Suprapubic skin (tissue), 4 donors: Measurements from ENCODE around the gene PA2G4. TPM values are rescaled to one million over a fixed set of nuclear protein-coding genes. Genes with fewer than 3 reads are reported as not detected.

Source experiments
- DNase-seq, 2 donors: peaks; one replicate each; pipeline ENCODE4 v3.0.0-alpha.2; 2019; ENCODE audit warnings: low spot score in 2 of 2
- H3K27ac ChIP-seq: fragments of 200-600 bp; sonication (generic); one replicate; pipeline ENCODE4 v1.5.1; 2019
- H3K27me3 ChIP-seq: fragments of 200-600 bp; sonication (generic); one replicate; pipeline ENCODE4 v1.5.1; 2019
- H3K36me3 ChIP-seq: fragments of 200-600 bp; sonication (generic); one replicate; pipeline ENCODE4 v1.5.1; 2019
- H3K4me1 ChIP-seq: fragments of 200-600 bp; sonication (generic); one replicate; pipeline ENCODE4 v1.5.1; 2019
- H3K4me3 ChIP-seq: fragments of 200-600 bp; sonication (generic); one replicate; pipeline ENCODE4 v1.5.1; 2019; ENCODE audit warnings: mild to moderate bottlenecking
- H3K9me3 ChIP-seq: fragments of 200-600 bp; sonication (generic); one replicate; pipeline ENCODE4 v1.5.1; 2019
- EP300 ChIP-seq: sonication (generic); formaldehyde crosslinking; IDR thresholded peaks from one replicate; pipeline ENCODE4 v1.6.1; 2017; ENCODE audit warnings: antibody characterized with exemption
- POLR2A ChIP-seq, 2 donors: fragments of 450-650 bp; IDR thresholded peaks; one replicate each; pipeline ENCODE4 v1.6.1; 2017; ENCODE audit warnings: antibody characterized with exemption in 2 of 2, mild to moderate bottlenecking in 2 of 2, moderate library complexity in 2 of 2
- POLR2AphosphoS5 ChIP-seq, 3 donors: sonication (generic); formaldehyde crosslinking; IDR thresholded peaks; one replicate each; pipeline ENCODE4 v1.6.1; 2017; ENCODE audit warnings: antibody characterized with exemption in 3 of 3
- WGBS: methylation state at CpG from one replicate; pipeline ENCODE4 v1.1.5; 2018; 5-methylcytosine and 5-hydroxymethylcytosine counted together
- total RNA-seq, 4 donors: library from RNA; depleted of rRNA; stranded (reverse); fragments of >200 nt; gene quantifications; one replicate each; pipeline ENCODE4 v1.1.0, GENCODE V29; 2016
- TF ChIP-seq, protein P1 (sequence below), 2 donors: fragments of 200-600 bp in 1 of 2; fragments of 450-650 bp in 1 of 2; sonication (generic) in 1 of 2; IDR thresholded peaks; one replicate each; pipeline ENCODE4 v1.5.1; 2016 to 2019; ENCODE audit warnings: antibody characterized with exemption in 2 of 2, mild to moderate bottlenecking in 1 of 2, moderate library complexity in 1 of 2

Gene PA2G4
- total RNA-seq, 4 donors from 2014 or later: 103 to 153 (median 117) TPM

DNA sequence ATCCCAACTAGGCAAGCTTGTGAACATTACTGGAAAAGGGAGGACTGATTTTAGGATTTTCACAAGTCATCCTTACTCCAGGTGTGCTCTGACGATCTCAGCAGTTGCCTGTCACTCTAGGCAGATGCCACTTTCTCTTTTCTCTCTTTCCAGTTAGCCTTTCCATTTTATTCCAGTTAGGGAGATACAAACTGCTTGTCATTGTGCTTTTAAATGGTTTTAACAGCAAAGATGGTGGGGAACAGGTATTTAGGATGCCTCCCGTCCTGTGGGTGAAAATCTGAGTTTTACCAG, 1.2 kb downstream of the PA2G4 start:
- no peaks in the 10 kb centered on the region for H3K9me3 ChIP-seq
- TF ChIP-seq, protein P1, sequence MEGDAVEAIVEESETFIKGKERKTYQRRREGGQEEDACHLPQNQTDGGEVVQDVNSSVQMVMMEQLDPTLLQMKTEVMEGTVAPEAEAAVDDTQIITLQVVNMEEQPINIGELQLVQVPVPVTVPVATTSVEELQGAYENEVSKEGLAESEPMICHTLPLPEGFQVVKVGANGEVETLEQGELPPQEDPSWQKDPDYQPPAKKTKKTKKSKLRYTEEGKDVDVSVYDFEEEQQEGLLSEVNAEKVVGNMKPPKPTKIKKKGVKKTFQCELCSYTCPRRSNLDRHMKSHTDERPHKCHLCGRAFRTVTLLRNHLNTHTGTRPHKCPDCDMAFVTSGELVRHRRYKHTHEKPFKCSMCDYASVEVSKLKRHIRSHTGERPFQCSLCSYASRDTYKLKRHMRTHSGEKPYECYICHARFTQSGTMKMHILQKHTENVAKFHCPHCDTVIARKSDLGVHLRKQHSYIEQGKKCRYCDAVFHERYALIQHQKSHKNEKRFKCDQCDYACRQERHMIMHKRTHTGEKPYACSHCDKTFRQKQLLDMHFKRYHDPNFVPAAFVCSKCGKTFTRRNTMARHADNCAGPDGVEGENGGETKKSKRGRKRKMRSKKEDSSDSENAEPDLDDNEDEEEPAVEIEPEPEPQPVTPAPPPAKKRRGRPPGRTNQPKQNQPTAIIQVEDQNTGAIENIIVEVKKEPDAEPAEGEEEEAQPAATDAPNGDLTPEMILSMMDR (IDR thresholded peaks at IDR 0.05): no peak
- TF ChIP-seq POLR2A (IDR thresholded peaks at IDR 0.05) (no peak), POLR2AphosphoS5 (IDR thresholded peaks at IDR 0.05) (no peak), EP300 (no peak)
- no peak overlapping the region for H3K27ac ChIP-seq
- H3K4me3 ChIP-seq: peak overlapping the region; percentile 85
- H3K27me3 ChIP-seq: no peaks in the 10 kb centered on the region
- H3K36me3 ChIP-seq: peaks cover 52% of the 10 kb centered on the region
- 23% methylated on average over 2 of the region's 2 CpGs for WGBS
- H3K4me1 ChIP-seq: peaks cover 42% of the 10 kb centered on the region
- no peak for DNase-seq

DNA sequence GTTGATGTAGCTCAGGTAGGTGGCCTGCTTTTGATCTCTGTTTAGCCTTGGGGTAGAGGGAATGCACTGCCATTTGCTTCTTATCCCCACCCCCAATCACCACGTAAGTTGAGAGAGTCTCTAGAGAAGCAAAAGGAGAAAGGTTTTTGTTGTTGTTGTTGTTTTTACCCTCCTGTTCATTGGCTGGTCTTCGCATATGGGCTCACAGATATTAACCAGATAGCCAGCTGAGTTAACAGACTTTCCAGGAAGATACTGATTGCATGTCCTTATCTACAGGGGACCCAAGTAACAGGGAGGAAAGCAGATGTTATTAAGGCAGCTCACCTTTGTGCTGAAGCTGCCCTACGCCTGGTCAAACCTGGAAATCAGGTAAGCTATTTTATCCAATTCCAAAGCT, 2.9 kb downstream of the PA2G4 start:
- no peak for DNase-seq
- no peaks in the 10 kb centered on the region for H3K9me3 ChIP-seq
- no peaks in the 10 kb centered on the region for H3K27me3 ChIP-seq
- H3K36me3 ChIP-seq: peaks cover 57% of the 10 kb centered on the region
- 88% methylated on average over 3 of the region's 3 CpGs for WGBS
- H3K4me1 ChIP-seq: peaks cover 45% of the 10 kb centered on the region
- no peak overlapping the region for H3K27ac ChIP-seq
- H3K4me3 ChIP-seq: no peak overlapping the region
- TF ChIP-seq EP300: no peak
- TF ChIP-seq, protein P1 (IDR thresholded peaks at IDR 0.05): no peak

DNA sequence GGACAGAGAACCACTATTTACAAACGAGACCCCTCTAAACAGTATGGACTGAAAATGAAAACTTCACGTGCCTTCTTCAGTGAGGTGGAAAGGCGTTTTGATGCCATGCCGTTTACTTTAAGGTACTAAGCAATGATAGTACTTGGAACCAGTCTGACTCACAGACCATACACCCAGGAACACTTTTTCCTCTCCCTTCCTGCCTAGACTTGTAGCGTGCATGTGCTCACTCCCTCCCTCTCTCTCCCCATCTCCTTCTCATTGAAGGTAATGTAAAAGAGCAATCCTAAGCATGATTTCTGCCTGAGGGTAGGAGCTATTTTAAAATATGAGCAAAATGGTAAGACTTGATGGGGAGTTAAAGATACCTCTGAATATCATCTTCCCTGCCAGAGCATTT, 6.2 kb downstream of the PA2G4 start:
- Histone ChIP-seq H3K27me3 (no peaks in the 10 kb centered on the region), H3K4me3 (no peak overlapping the region), H3K36me3 (peaks cover 72% of the 10 kb centered on the region), H3K27ac (peak overlapping the region; percentile 74), H3K4me1 (peaks cover 29% of the 10 kb centered on the region), H3K9me3 (no peaks in the 10 kb centered on the region)
- no peak for DNase-seq
- TF ChIP-seq POLR2A (IDR thresholded peaks at IDR 0.05) (no peak), EP300 (no peak)
- TF ChIP-seq, protein P1 (IDR thresholded peaks at IDR 0.05): no peak
- 65% methylated on average over 5 of the region's 5 CpGs for WGBS

DNA sequence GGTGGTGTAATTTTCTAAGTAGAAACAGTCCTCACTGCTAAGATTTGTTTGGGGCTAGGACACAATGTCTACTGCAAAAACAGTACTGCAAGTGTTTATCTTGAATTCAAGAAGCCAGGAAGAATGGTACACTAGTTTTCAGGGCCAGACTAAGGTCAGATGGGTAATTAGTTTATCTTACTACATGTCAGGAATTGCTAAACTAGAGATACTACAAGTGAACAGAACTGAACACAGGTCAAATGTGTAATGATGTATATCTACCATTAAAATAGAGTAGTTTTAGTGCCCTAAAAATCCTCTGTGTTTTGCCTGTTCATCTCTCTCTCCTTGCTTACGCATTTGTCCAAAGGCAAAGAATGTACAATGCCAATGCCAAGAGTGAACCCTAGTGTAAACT, 9.7 kb downstream of the PA2G4 start:
- Histone ChIP-seq H3K4me3 (no peak overlapping the region), H3K27me3 (no peaks in the 10 kb centered on the region), H3K27ac (no peak overlapping the region), H3K4me1 (peaks cover 29% of the 10 kb centered on the region), H3K9me3 (no peaks in the 10 kb centered on the region), H3K36me3 (peaks cover 46% of the 10 kb centered on the region)
- WGBS: 96% methylated on average over 1 of the region's 1 CpG
- TF ChIP-seq POLR2AphosphoS5 (IDR thresholded peaks at IDR 0.05): no peak
- TF ChIP-seq EP300: no peak
- TF ChIP-seq, protein P1 (IDR thresholded peaks at IDR 0.05): no peak
- no peak for TF ChIP-seq POLR2A (IDR thresholded peaks at IDR 0.05)
- no peak for DNase-seq

DNA sequence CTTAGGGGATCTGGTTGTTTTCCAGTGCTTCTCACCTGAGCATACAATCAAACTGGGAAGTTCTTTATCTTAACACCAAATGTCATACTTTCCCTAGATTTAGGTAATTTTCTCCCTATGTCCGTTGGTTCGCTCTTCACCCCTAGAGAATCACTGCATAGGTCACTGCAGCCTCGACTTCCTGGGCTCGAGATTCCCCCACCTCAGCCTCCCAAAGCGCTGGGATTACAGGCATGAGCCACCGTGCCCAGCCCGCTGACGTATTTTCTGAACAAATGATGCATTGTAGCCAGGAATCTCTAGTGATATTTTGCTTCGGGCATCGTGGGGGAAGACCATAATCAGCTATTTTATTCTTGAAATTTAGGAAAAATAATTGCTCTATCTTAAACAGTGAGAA, 11.0 kb downstream of the PA2G4 start:
- DNase-seq: no peak

More for the DNA sequence above, 11.0 kb downstream of the PA2G4 start:
- TF ChIP-seq POLR2AphosphoS5 (IDR thresholded peaks at IDR 0.05) (no peak), EP300 (no peak), POLR2A (IDR thresholded peaks at IDR 0.05) (no peak)
- TF ChIP-seq, protein P1 (IDR thresholded peaks at IDR 0.05): no peak
- Histone ChIP-seq H3K27ac (peak overlapping the region; percentile 95), H3K4me1 (peaks cover 32% of the 10 kb centered on the region), H3K27me3 (no peaks in the 10 kb centered on the region), H3K4me3 (peak overlapping the region; percentile 88), H3K36me3 (peaks cover 34% of the 10 kb centered on the region), H3K9me3 (no peaks in the 10 kb centered on the region)
- 34% methylated on average over 10 of the region's 10 CpGs for WGBS
